Stimulated activated naive CD4-positive, alpha-beta T cell (primary cell): Measurements from ENCODE around the gene MS4A14.
"Not testable (repeated sequence)": the region's sequence is repeated elsewhere in the genome, so short reads cannot be mapped to it uniquely, and the experiment has no call there.

ENCODE experiments used
- DNase-seq, 6 experiments: peaks; one replicate each; lab custom pipeline; 2025; lab: John Stamatoyannopoulos, UW

MS4A14 gene

DNA sequence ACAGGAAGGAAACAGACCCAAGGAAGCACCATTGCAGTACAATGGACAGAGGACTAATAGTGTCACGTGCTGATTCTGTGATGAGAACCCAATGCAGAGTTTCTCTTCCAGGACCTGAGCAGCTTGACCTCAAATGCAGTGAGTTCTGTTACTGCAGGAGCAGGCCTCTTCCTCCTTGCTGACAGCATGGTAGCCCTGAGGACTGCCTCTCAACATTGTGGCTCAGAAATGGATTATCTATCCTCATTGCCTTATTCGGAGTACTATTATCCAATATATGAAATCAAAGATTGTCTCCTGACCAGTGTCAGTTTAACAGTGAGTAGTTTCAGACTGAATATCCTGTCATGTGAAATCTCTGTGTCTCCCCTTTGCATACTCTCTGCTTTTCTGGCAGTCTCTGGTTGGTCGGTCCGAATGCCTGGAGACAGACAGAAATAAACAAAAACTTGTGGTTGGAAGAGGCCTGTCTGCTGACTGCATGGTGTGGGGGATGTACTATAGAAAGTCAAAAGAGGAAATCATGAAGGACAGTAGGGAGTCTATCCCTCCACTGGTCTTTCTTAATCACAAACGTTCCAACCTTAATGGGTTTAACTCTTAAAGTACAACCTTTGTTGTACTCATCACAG, 6.9 kb upstream of the MS4A14 start:
- no peak for DNase-seq

DNA sequence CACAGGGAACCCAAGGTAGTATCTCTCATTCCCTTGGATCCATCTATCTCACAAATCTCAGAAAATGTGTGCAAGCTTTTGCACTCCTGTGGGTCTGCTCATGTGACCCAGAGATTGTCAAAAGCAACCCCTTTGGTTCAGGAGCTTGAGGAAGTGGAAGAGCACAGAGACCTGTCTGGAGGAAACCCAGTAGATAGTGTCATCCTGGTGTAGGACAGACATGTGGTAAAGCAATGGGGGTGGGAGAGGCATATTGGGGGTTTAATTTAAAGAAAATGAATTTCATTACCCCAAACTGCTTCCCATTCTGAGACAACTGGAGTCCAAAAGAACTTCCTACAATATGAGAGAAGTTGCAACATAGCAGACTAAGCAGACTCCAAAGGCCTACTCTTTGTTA, 5.8 kb upstream of the MS4A14 start:
- DNase-seq = no peak

DNA sequence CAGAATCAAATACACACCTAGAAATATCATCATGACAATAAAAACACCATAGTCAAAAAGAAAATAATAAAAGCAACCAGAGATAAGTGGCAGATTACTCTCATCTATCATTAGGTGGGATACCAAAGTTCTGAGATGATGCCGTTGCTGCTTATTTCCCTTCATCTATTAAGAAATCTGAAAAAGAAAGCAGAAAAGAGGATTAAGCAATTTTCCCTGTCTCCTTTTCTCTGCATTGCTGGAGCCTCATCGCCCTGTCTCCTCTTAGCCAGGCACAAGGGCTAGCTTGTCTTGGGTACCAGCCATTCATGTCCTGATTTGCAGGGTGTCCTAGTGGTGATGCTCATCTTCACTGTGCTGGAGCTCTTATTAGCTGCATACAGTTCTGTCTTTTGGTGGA, 3.9 kb upstream of the MS4A14 start:
- DNase-seq = no peak

DNA sequence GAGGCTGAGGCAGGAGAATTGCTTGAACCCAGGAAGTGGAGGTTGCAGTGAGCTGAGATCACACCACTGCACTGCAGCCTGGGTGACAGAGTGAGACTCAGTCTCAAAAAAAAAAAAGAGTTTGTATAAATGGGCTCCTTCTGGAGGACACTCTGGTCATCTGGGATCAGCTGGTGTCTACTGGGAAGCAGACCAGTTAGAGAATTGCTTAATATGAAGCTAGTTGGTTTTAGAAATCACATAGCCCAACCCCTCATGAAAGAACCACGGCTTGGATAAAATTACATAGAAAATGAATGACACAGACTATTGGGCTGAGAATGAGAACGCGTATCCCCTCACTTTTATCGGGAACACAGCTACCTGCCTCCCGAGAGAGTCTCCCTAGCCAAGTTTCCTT, 3.2 kb upstream of the MS4A14 start:
- no peak for DNase-seq

DNA sequence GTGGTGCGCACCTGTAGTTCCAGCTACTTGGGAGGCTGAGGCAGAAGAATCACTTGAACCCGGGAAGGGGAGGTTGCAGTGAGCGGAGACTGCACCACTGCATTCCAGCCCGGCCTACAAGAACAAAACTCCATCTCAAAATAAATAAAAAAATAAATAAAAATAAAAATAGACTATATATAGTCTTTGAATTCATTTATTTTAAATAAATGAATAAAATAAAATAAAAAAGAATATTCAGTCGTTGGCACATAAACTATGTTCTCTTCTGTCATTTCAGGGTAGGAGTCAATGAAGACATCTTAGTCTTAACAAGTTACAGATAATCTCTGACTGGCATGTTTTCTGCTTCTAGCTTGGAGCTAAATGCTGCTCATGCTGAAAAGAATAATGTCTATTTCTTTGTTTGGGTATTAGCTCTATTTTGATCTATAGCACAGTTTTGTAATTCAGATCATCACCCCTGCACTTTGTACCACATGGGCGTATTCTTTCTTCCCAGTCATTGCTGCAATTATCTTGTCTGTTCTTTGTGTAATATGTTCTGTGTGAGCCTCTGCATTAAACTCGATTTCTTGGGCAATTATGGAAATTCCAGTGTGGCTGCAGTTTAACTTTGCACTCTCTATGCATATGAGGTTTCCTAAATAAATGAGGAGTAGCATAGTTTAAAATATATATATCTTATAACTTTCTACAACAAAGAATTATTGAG, 1.4 kb upstream of the MS4A14 start:
- DNase-seq = no peak

DNA sequence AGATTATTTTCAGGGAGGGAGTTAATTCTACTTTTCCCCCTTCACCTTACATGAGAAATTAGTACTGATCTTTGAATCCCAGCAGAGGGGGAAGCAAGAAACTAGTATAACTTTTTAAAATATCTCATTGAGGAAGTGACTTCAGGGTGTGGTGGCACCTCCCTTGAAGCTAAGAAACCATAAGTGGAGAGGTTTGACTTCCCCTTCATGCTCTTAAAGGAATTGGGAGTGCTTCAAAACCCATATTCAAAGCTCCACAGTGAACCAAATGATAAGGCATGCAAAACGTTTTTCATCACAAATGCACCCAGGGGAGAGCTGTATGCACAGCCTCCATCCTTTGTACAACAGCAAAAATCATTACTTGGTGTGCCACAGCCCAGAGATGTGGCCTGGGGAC, 540 bp downstream of the MS4A14 start:
- no peak for DNase-seq

DNA sequence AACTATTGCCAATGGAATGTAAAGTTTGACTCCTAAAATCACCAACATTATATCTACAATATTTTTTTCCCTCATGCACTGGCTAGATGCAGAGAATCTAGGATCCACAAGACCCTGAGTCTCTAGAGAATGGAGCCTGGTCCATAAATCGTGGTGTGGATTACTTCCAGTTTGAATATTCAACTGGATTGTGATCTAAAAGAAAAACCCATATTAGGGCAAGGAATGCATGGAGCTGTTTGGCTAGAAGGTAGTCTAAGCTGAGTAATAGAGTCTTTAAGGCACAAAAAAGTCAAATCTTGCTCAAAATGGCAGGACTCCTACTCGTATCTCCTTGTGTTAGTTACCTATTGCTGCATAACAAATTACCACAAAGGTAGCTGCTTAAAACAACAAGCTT, 23.8 kb downstream of the MS4A14 start:
- no peak for DNase-seq

DNA sequence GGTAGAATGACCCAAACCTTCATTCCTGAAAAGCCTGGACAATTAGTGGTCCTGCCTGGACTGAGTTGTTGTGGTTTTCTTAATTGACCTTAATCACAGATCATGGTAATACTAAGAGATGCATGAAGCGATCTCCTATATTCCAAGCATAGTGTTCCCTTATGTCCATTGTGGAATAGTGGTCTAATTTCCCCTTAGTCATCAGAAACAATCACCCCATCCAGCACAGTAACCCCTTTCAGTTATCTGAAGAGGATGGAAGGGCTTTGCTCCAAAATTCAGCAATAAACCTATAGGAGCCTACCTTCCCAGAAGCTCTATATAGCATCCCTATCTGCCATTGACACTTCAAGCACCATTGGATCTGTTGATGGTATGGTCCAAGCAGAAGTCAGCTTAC, 26.4 kb downstream of the MS4A14 start:
- no peak for DNase-seq

DNA sequence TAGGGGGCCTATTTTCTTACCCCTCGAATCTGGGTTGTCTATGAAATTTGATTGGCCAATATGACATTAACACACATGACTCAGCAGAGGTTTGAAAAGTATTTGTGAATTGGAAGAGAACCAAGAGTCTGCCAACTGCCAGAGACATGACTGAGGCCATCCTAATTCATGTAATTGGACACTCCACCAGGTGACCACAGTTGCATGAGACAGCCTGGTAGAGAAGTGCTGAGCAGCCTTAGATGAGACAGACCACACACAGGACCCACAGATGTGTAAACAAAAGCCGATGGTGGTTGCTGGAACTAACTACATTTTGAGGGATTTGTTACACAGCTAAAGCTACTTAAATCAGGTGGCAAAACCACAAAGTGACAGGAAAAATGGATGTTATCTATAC, 32.3 kb downstream of the MS4A14 start:
- DNase-seq = no peak

DNA sequence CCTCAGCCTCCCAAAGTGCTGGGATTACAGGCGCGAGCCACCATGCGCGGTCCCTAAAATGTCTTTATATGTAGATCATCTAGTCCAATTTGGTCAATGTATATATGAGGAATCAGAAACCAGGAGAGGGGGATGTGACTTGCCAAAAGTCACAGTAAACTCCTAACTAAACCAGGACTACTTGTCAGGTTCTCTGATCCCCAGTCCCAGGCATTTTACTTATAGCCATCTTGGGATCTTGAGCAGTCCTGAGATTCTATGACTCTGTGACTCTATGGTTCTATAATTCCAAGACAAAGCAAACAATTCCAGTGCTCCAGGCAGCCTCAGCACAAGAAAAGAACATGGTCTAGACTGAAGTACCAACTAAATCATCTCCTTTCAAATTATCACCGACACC, 33.0 kb downstream of the MS4A14 start, which contains the start of gene MS4A5:
MS4A5 (plus strand) TSS at position 301 of the 400 bp plus-strand sequence. CDS start 103 bp downstream, outside the sequence.
- no peak for DNase-seq

DNA sequence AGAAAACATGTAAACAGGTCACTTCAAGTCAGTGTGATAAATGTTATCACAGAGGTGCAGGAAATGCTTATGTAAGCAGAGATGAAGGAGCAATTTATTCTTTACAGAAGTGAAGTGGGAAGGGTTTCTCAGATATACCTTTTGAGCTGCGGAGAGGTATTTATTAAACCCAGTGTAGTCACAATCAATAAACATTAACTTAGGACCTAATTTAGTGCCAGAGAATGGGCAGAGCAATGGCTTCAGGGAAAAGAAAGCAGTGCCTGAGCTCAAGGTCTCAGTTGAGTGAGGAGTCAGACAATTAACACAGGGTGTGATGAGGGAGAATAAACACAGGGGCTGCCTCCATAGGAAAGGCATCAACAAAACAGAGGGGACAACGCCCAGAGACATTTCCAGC, 35.0 kb downstream of the MS4A14 start:
- DNase-seq = no peak

DNA sequence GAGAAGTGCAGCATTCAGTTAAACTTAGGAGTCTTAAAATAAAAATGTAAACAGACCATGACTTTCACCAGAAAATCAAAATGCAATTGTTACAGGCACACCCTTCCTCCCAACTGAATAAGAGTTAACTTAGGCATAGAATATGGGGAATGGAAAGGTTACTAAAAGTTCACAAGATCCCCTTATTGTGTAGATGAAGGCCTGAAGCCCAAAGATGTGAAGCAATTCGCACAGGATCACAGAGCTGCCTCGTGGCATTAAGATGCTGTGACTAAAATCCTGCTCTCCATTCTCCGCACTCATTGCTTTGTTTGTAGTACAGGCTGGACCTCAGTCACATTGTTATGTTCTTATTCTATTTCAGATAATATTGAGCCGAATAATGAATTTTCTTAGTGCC, 37.1 kb downstream of the MS4A14 start:
- no peak for DNase-seq

DNA sequence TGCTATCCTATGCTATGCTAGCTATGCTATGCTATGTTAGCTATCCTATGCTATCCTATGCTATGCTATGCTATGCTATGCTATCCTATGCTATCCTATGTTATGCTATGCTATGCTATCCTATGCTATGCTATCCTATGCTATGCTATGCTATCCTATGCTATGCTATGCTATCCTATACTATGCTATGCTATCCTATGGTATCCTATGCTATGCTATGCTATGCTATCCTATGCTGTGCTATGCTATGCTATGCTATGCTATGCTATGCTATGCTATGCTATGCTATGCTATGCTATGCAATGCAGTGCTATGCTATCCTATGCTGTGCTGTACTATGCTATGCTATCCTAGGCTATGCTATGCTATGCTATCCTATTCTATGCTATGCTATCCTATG, 50.8 kb downstream of the MS4A14 start:
- no peak for DNase-seq

DNA sequence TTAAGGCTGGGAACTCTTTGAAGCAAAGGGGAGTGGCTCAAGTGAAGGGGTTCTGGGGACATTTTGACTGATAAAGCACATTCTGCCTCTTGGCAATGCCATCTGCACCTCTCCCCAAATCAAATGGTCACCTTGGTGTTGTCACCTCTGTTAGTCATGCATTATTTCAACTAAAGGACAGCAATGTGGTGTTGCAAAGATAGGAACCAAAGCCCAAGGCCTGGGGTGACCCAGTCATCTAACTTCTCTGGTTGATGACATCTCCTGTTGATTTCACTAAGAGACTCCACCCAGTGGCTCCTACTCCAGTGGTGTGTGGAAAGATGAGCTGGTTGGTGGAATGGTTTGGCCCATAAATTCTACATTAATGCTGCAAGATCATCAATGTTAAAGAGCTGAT, 51.6 kb downstream of the MS4A14 start:
- no peak for DNase-seq

DNA sequence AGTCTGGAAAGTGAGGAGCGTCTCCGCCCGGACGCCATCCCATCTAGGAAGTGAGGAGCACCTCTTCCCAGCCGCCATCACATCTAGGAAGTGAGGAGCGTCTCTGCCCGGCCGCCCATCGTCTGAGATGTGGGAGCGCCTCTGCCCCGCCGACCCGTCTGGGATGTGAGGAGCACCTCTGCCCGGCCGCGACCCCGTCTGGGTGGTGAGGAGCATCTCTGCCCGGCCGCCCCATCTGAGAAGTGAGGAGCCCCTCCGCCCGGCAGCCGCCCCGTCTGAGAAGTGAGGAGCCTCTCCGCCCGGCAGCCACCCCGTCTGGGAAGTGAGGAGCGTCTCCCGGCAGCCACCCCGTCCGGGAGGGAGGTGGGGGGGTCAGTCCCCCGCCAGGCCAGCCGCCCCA, 54.9 kb downstream of the MS4A14 start:
- not testable (repeated sequence) for DNase-seq

DNA sequence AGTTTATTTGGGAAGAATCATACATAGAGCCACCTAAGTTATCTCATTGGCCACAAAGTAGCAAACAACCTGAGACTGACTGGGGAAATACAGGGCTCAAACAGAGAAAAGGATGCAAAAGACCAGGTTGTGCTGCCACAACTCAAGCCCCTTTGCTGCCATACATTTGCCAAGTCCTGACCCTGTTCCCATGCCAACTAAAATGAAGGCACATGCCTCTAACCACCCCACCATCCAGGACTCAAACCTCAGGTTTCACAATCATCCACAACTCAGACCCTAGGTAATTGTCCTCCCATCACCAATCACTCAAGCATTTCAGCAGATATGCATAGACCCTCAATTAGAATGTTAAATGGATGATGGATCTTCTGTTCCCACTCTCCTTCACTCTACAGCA, 58.0 kb downstream of the MS4A14 start:
- no peak for DNase-seq

DNA sequence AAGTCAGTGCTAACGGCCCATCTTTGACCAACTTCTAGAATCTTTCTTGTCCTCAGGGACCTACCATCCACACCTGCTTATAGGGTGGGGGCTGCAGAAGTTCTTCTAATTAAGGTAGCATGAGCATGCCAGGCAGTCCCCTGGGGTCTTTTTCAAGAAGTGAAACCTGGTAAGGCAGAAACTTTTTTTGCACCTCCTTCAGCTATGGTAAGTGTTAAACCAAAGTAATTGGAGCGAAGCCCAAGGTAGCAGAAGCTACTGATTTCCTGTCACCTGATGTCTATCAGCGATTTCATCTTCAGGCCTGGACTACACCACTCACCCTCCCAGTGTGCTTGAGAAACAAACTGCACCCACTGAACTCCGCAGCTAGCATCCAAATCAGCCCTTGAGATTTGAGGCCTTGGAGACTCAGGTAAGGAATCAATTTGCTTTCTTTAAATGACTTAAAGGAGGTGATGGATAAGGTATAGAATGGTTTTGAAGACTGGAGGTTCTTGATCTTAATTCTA, 59.3 kb downstream of the MS4A14 start, which contains the start of gene MS4A1:
MS4A1 (plus strand) TSS at position 317 of the 512 bp plus-strand sequence. CDS start 6,528 bp downstream, outside the sequence.
- DNase-seq = no peak

DNA sequence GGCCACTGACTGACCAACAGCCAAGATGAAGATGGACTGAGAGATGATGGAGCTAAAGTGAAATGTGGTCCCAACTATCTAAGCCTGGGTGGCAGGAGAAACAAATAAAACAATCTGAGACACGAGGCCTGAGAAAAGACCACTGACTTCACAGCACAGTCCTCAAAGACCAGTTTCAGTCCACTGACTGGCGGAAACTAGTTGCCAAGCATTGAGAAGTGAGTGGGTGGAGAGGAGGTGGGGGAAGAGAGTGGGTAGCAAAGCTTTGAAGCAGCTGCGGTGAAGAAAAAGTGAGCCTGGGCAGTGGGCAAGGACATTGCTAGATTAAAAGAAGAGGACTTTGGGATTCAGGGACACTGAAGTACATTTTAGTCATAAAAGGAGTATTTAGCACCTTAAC, 61.3 kb downstream of the MS4A14 start:
- no peak for DNase-seq

DNA sequence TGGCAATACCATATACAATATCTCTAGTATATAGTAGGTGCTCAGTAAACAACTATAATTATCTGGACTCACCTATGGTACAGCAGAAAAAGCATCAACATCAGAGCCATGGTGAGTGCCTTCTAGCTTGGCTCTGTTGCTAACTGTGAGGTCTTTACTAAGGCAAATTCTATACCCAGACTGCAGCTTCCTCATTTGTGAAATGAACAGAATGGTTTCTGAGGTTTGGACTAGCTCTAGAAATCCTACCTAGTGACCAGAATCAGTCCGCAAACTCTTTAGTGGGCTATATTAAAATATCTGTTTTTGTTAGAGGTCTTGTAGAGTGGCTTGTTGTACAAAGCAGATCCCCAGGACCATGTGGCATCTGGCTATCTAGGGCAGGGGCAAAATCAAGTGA, 63.1 kb downstream of the MS4A14 start:
- no peak for DNase-seq
